Common myeloid progenitor, CD34-positive (primary cell): ENCODE data around the gene SKIC2.

Experiments used
- CTCF ChIA-PET: fragments of 350-600 bp; sonication (Branson Sonifier 250); formaldehyde crosslinking; loops from one replicate; lab custom pipeline; 2021; ENCODE audit warnings: antibody characterized with exemption; lab: Charles Lee
- POLR2A ChIA-PET: fragments of 350-600 bp; sonication (Branson Sonifier 250); formaldehyde crosslinking; loops from one replicate; lab custom pipeline; 2021; ENCODE audit warnings: antibody characterized with exemption; lab: Charles Lee
- DNase-seq, 3 donors: peaks; one replicate each; pipeline versions ENCODE4 v3.0.0 to v3.0.0-alpha.2; 2013
- H3K27ac ChIP-seq, 2 experiments: 1 replicate in 1 of 2; 2 replicates in 1 of 2; pipeline ENCODE4 v1.7.0; 2013; ENCODE audit warnings: inconsistent platforms in 2 of 2, low read length in 2 of 2, mild to moderate bottlenecking in 2 of 2, low read depth in 1 of 2, moderate library complexity in 1 of 2; ENCODE audit not compliant: severe bottlenecking in 2 of 2, insufficient read depth in 1 of 2, poor library complexity in 1 of 2
- H3K27me3 ChIP-seq, 5 experiments: replicated peaks in 2 of 5; 1 replicate in 3 of 5; 2 replicates in 2 of 5; pipeline versions ENCODE4 v1.6.1 to v1.7.0; 2013; ENCODE audit warnings: low read length in 4 of 5, mild to moderate bottlenecking in 2 of 5, moderate library complexity in 2 of 5, inconsistent platforms in 1 of 5; ENCODE audit not compliant: insufficient read depth in 5 of 5, control insufficient read depth in 4 of 5
- H3K36me3 ChIP-seq, 4 experiments: 1 replicate in 2 of 4; 2 replicates in 2 of 4; pipeline versions ENCODE4 v1.6.1 to v1.7.0; 2013; ENCODE audit warnings: low read length in 3 of 4, control low read depth in 1 of 4, mild to moderate bottlenecking in 1 of 4; ENCODE audit not compliant: control insufficient read depth in 4 of 4, insufficient read depth in 4 of 4
- H3K4me1 ChIP-seq, 4 experiments: 1 replicate in 3 of 4; 2 replicates in 1 of 4; pipeline versions ENCODE4 v1.6.1 to v1.7.1; 2013; ENCODE audit warnings: low read length in 3 of 4, mild to moderate bottlenecking in 3 of 4, control low read depth in 1 of 4, inconsistent platforms in 1 of 4, moderate library complexity in 1 of 4; ENCODE audit not compliant: control insufficient read depth in 4 of 4, insufficient read depth in 4 of 4; ENCODE audit errors: control extremely low read depth in 1 of 4
- H3K4me3 ChIP-seq, 7 experiments: 1 replicate in 4 of 7; 2 replicates in 3 of 7; pipeline versions ENCODE4 v1.5.1 to v1.7.0; 2013; ENCODE audit warnings: mild to moderate bottlenecking in 7 of 7, low read length in 6 of 7, moderate library complexity in 6 of 7, inconsistent platforms in 2 of 7, low read depth in 2 of 7, control low read depth in 1 of 7; ENCODE audit not compliant: insufficient read depth in 4 of 7, control insufficient read depth in 1 of 7; ENCODE audit errors: extremely low read depth in 1 of 7
- H3K9me3 ChIP-seq, 5 experiments: 1 replicate in 4 of 5; 2 replicates in 1 of 5; pipeline versions ENCODE4 v1.6.1 to v1.7.1; 2013; ENCODE audit warnings: low read length in 4 of 5, mild to moderate bottlenecking in 2 of 5, inconsistent platforms in 1 of 5, low read depth in 1 of 5, moderate library complexity in 1 of 5; ENCODE audit not compliant: control insufficient read depth in 4 of 5, insufficient read depth in 2 of 5; ENCODE audit errors: control extremely low read depth in 1 of 5
- WGBS: methylation state at CpG from one replicate; pipeline ENCODE4 v1.1.5; 2013; ENCODE audit not compliant: insufficient coverage; 5-methylcytosine and 5-hydroxymethylcytosine counted together

The SKIC2 gene

DNA sequence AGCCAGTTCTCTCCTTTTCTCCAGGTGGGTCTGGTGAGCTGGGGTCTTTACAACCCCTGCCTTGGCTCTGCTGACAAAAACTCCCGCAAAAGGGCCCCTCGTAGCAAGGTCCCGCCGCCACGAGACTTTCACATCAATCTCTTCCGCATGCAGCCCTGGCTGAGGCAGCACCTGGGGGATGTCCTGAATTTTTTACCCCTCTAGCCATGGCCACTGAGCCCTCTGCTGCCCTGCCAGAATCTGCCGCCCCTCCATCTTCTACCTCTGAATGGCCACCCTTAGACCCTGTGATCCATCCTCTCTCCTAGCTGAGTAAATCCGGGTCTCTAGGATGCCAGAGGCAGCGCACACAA, 13.8 kb upstream of the SKIC2 start:
- 95% methylated on average over 9 of the region's 9 CpGs for WGBS
- ChIA-PET CTCF (interaction anchor here (1.4 kb wide), 1 partner anchor 21 kb away, joined by 5 read pairs; no protein-coding TSS in a partner anchor), POLR2A (no interaction called here)
- Histone ChIP-seq H3K4me1 (no peaks in the 10 kb centered on the region), H3K27ac (no peak overlapping the region), H3K4me3 (no peak overlapping the region), H3K36me3 (no peaks in the 10 kb centered on the region), H3K9me3 (no peaks in the 10 kb centered on the region), H3K27me3 (peaks cover 0 to 5% (median 0%) of the 10 kb centered on the region in 5 experiments)
- no peak for DNase-seq

DNA sequence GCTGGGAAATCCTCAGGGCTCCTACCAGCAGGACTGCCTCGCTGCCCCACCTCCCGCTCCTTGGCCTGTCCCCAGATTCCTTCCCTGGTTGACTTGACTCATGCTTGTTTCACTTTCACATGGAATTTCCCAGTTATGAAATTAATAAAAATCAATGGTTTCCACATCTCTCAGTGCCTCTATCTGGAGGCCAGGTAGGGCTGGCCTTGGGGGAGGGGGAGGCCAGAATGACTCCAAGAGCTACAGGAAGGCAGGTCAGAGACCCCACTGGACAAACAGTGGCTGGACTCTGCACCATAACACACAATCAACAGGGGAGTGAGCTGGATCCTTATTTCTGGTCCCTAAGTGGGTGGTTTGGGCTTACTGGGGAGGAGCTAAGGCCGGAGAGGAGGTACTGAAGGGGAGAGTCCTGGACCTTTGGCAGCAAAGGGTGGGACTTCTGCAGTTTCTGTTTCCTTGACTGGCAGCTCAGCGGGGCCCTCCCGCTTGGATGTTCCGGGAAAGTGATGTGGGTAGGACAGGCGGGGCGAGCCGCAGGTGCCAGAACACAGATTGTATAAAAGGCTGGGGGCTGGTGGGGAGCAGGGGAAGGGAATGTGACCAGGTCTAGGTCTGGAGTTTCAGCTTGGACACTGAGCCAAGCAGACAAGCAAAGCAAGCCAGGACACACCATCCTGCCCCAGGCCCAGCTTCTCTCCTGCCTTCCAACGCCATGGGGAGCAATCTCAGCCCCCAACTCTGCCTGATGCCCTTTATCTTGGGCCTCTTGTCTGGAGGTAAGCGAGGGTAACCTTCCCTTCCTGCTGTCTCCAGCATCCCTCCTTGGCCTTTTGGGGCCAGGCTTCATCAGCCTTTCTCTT, 13.2 kb upstream of the SKIC2 start, which contains the start of gene CFB:
TSS of gene CFB (plus strand) at position 589 of the 863 bp plus-strand sequence. CDS start at position 716, 127 bp downstream.
- no peaks in the 10 kb centered on the region for H3K9me3 ChIP-seq
- CTCF ChIA-PET: interaction anchor here (1.4 kb wide), 1 partner anchor 22 kb away, joined by 5 read pairs; no protein-coding TSS in a partner anchor
- peaks cover 0 to 2% (median 0%) of the 10 kb centered on the region in 4 experiments for H3K36me3 ChIP-seq
- no peak within 1 kb of the TSS for H3K4me3 ChIP-seq
- H3K27me3 ChIP-seq: peaks cover 0 to 5% (median 0%) of the 10 kb centered on the region in 5 experiments
- POLR2A ChIA-PET: no interaction called here
- no peaks in the 10 kb centered on the region for H3K4me1 ChIP-seq
- DNase-seq: peak in 2 of 3 donors; percentile 32 to 33
- 77% methylated on average over 4 of the region's 11 CpGs for WGBS
- H3K27ac ChIP-seq: no peak within 1 kb of the TSS

DNA sequence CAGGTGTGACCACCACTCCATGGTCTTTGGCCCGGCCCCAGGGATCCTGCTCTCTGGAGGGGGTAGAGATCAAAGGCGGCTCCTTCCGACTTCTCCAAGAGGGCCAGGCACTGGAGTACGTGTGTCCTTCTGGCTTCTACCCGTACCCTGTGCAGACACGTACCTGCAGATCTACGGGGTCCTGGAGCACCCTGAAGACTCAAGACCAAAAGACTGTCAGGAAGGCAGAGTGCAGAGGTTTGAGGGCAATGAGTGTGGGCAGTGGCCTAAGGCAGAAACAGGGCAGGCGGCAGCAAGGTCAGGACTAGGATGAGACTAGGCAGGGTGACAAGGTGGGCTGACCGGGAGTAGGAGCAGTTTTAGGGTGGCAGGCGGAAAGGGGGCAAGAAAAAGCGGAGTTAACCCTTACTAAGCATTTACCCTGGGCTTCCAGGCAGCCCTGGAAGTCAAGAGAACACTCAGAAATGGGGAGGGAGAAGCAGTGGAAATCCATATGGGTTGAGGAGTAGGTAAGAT, 12.5 kb upstream of the SKIC2 start:
- ChIA-PET POLR2A (no interaction called here), CTCF (interaction anchor here (1.4 kb wide), 1 partner anchor 23 kb away, joined by 5 read pairs; no protein-coding TSS in a partner anchor)
- WGBS: 95% methylated on average over 9 of the region's 11 CpGs
- no peak for DNase-seq
- peaks cover 0 to 5% (median 0%) of the 10 kb centered on the region in 5 experiments for H3K27me3 ChIP-seq
- H3K4me1 ChIP-seq: no peaks in the 10 kb centered on the region
- peaks cover 0 to 8% (median 3%) of the 10 kb centered on the region in 4 experiments for H3K36me3 ChIP-seq
- no peak overlapping the region for H3K27ac ChIP-seq
- no peaks in the 10 kb centered on the region for H3K9me3 ChIP-seq
- H3K4me3 ChIP-seq: no peak overlapping the region

DNA sequence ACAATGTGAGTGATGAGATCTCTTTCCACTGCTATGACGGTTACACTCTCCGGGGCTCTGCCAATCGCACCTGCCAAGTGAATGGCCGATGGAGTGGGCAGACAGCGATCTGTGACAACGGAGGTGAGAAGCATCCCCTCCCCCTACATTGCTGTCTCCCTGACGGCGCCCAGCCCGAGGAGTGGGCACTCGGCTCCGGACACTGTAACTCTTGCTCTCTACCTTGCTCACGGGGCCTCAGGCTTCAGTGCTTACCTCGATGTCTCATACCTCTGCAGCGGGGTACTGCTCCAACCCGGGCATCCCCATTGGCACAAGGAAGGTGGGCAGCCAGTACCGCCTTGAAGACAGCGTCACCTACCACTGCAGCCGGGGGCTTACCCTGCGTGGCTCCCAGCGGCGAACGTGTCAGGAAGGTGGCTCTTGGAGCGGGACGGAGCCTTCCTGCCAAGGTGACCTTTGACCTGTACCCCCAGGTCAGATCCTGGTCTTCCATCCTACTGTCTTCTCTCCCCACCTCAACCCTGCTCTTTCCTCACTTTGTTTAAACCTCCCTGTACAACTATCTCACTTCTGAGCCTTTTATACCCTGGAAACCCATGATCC, 11.8 kb upstream of the SKIC2 start:
- Histone ChIP-seq H3K27me3 (peaks cover 0 to 5% (median 0%) of the 10 kb centered on the region in 5 experiments), H3K4me1 (no peaks in the 10 kb centered on the region), H3K36me3 (peaks cover 0 to 16% (median 11%) of the 10 kb centered on the region in 4 experiments), H3K27ac (no peak overlapping the region), H3K4me3 (no peak overlapping the region), H3K9me3 (no peaks in the 10 kb centered on the region)
- DNase-seq: no peak
- CTCF ChIA-PET: no interaction called here
- POLR2A ChIA-PET: no interaction called here
- WGBS: 94% methylated on average over 24 of the region's 24 CpGs

DNA sequence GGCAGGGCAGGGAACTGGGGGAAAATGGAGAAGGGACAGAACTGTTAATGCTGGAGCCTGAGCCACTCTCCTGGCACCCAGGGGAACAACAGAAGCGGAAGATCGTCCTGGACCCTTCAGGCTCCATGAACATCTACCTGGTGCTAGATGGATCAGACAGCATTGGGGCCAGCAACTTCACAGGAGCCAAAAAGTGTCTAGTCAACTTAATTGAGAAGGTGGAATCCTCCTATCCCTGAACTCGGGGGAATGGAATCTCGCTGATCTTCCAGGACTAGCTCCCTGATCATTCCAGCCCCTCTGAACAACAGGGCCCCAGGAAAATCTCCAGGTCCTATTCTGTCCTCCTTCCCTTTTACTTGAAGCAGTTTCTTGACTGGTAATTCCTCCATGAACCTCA, 11.1 kb upstream of the SKIC2 start:
- Histone ChIP-seq H3K4me3 (no peak overlapping the region), H3K4me1 (no peaks in the 10 kb centered on the region), H3K27ac (no peak overlapping the region), H3K9me3 (no peaks in the 10 kb centered on the region), H3K36me3 (peaks cover 3 to 23% (median 15%) of the 10 kb centered on the region in 4 experiments), H3K27me3 (peaks cover 0 to 5% (median 0%) of the 10 kb centered on the region in 5 experiments)
- 96% methylated on average over 4 of the region's 4 CpGs for WGBS
- CTCF ChIA-PET: no interaction called here
- POLR2A ChIA-PET: no interaction called here
- no peak for DNase-seq

DNA sequence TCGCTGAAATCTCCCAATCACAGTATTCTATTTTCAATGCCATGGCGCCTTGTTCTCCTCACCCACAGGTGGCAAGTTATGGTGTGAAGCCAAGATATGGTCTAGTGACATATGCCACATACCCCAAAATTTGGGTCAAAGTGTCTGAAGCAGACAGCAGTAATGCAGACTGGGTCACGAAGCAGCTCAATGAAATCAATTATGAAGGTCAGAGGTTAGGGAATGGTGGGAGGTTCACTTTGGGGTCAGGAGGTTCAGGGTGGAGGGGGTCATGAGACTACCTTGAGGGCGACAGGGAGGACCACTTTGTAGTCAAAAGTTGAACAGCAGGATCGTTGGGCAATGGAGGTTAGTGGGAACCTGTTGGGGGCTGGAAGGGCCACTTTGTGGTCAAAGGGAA, 10.7 kb upstream of the SKIC2 start:
- H3K27me3 ChIP-seq: peaks cover 0 to 5% (median 0%) of the 10 kb centered on the region in 5 experiments
- H3K4me3 ChIP-seq: no peak overlapping the region
- no peak for DNase-seq
- H3K27ac ChIP-seq: no peak overlapping the region
- 82% methylated on average over 4 of the region's 5 CpGs for WGBS
- CTCF ChIA-PET: no interaction called here
- H3K9me3 ChIP-seq: no peaks in the 10 kb centered on the region
- POLR2A ChIA-PET: no interaction called here
- H3K36me3 ChIP-seq: peaks cover 3 to 27% (median 17%) of the 10 kb centered on the region in 4 experiments
- H3K4me1 ChIP-seq: no peaks in the 10 kb centered on the region
